HepG2 (cell line): ENCODE measurements around the gene SP7. TPM values are rescaled to one million over a fixed set of nuclear protein-coding genes. Genes with fewer than 3 reads are reported as not detected.

ENCODE experiments used
- ATF7-NPFF ChIP-seq: sonication (generic); formaldehyde crosslinking; IDR thresholded peaks from 2 replicates; pipeline ENCODE4 v1.8.1; 2023; ENCODE audit warnings: mild to moderate bottlenecking, low read depth, missing genetic modification reagents, moderate library complexity
- HNF4A ChIP-seq: sonication (generic); formaldehyde crosslinking; IDR thresholded peaks from 2 replicates; pipeline ENCODE4 v1.4.0; 2020; ENCODE audit warnings: missing genetic modification reagents
- HNRNPL ChIP-seq: fragments of 200-400 bp; formaldehyde crosslinking; IDR thresholded peaks from 2 replicates; pipeline ENCODE4 v1.6.1; 2017; ENCODE audit warnings: mild to moderate bottlenecking, low read depth, low read length
- MAF1 ChIP-seq: sonication (generic); formaldehyde crosslinking; IDR thresholded peaks from 2 replicates; pipeline ENCODE4 v1.5.0; 2020; ENCODE audit warnings: missing genetic modification reagents, borderline replicate concordance
- MIER2 ChIP-seq: IDR thresholded peaks from 2 replicates; pipeline ENCODE4 v1.6.1; 2016; ENCODE audit warnings: missing biosample characterization, missing genetic modification reagents
- PITX1 ChIP-seq: sonication (generic); formaldehyde crosslinking; IDR thresholded peaks from 2 replicates; pipeline ENCODE4 v1.5.1; 2020; ENCODE audit warnings: mild to moderate bottlenecking, missing genetic modification reagents
- SAP130 ChIP-seq: IDR thresholded peaks from 2 replicates; pipeline ENCODE4 v1.6.1; 2016; ENCODE audit warnings: low read depth
- SP4 ChIP-seq: sonication (generic); formaldehyde crosslinking; IDR thresholded peaks from 2 replicates; pipeline ENCODE4 v1.8.1; 2023; ENCODE audit warnings: mild to moderate bottlenecking, missing genetic modification reagents
- ZNF17 ChIP-seq: sonication (generic); formaldehyde crosslinking; IDR thresholded peaks from 2 replicates; pipeline ENCODE4 v1.5.0; 2020; ENCODE audit warnings: mild to moderate bottlenecking, missing genetic modification reagents
- ZNF205 ChIP-seq: IDR thresholded peaks from 2 replicates; pipeline ENCODE4 v1.6.1; 2018; ENCODE audit warnings: missing biosample characterization, missing genetic modification reagents
- ZNF207 ChIP-seq: fragments of 450-650 bp; IDR thresholded peaks from 2 replicates; pipeline ENCODE4 v1.6.1; 2016; ENCODE audit warnings: antibody characterized with exemption, borderline replicate concordance
- ZNF264 ChIP-seq: sonication (generic); formaldehyde crosslinking; IDR thresholded peaks from 2 replicates; pipeline ENCODE4 v1.4.0; 2020; ENCODE audit warnings: missing genetic modification reagents
- ZNF30 ChIP-seq: sonication (generic); formaldehyde crosslinking; IDR thresholded peaks from 2 replicates; pipeline ENCODE4 v1.5.0; 2020; ENCODE audit warnings: mild to moderate bottlenecking, missing genetic modification reagents
- ZNF7 ChIP-seq: IDR thresholded peaks from 2 replicates; pipeline ENCODE4 v1.6.1; 2016; ENCODE audit warnings: missing biosample characterization, missing genetic modification reagents
- ZNF720 ChIP-seq: sonication (generic); formaldehyde crosslinking; IDR thresholded peaks from 2 replicates; pipeline ENCODE4 v1.4.0; 2020; ENCODE audit warnings: missing genetic modification reagents
- ZNF782 ChIP-seq: sonication (generic); formaldehyde crosslinking; IDR thresholded peaks from 2 replicates; pipeline ENCODE4 v1.4.0; 2020; ENCODE audit warnings: missing genetic modification reagents, mild to moderate bottlenecking, borderline replicate concordance
- polyA plus RNA-seq, 8 experiments: library from polyadenylated mRNA; depleted of rRNA in 3 of 8; stranded (reverse) in 7 of 8; unstranded in 1 of 8; fragments of >200 nt; fragmentation: Illumina TruSeq in 4 of 8; extraction: Trizol in 4 of 8; gene quantifications; 2 replicates each; pipeline versions ENCODE4 v1.2.1 to v1.2.3, GENCODE V29; 2011 to 2016; ENCODE audit warnings: low read depth in 4 of 8, missing spikeins in 1 of 8, mixed read lengths in 1 of 8; ENCODE audit not compliant: insufficient read depth in 1 of 8
- total RNA-seq, 5 experiments: library from RNA; depleted of rRNA; stranded (reverse); fragments of >200 nt; fragmentation: Illumina TruSeq; extraction: Trizol; gene quantifications; 2 replicates each; pipeline ENCODE4 v1.2.3, GENCODE V29; 2016; ENCODE audit warnings: low read depth in 1 of 5
- TF ChIP-seq, protein P1 (sequence below), 2 experiments: sonication (generic) in 1 of 2; formaldehyde crosslinking in 1 of 2; IDR thresholded peaks; 2 replicates each; pipeline versions ENCODE4 v1.4.0 to v1.6.1; 2018 to 2020; ENCODE audit warnings: missing genetic modification reagents in 2 of 2, borderline replicate concordance in 1 of 2, low read depth in 1 of 2, mild to moderate bottlenecking in 1 of 2, missing biosample characterization in 1 of 2
- TF ChIP-seq, protein P2 (sequence below): sonication (generic); formaldehyde crosslinking; IDR thresholded peaks from 2 replicates; pipeline ENCODE4 v1.4.0; 2020; ENCODE audit warnings: missing genetic modification reagents
- TF ChIP-seq, protein P3 (sequence below): sonication (generic); formaldehyde crosslinking; IDR thresholded peaks from 2 replicates; pipeline ENCODE4 v1.8.1; 2022; ENCODE audit warnings: low read depth, mild to moderate bottlenecking, missing genetic modification reagents
- TF ChIP-seq, protein P4 (sequence below): sonication (generic); formaldehyde crosslinking; IDR thresholded peaks from 2 replicates; pipeline ENCODE4 v1.4.0; 2020; ENCODE audit warnings: missing genetic modification reagents
- TF ChIP-seq, protein P5 (sequence below): IDR thresholded peaks from 2 replicates; pipeline ENCODE4 v1.6.1; 2016; ENCODE audit warnings: mild to moderate bottlenecking, missing biosample characterization, missing genetic modification reagents

The SP7 gene
- total and polyA plus RNA-seq, 2 of the 13 experiments (the other 11 are each of a cell fraction or from before 2014, with no cell fraction given), result not detected

DNA sequence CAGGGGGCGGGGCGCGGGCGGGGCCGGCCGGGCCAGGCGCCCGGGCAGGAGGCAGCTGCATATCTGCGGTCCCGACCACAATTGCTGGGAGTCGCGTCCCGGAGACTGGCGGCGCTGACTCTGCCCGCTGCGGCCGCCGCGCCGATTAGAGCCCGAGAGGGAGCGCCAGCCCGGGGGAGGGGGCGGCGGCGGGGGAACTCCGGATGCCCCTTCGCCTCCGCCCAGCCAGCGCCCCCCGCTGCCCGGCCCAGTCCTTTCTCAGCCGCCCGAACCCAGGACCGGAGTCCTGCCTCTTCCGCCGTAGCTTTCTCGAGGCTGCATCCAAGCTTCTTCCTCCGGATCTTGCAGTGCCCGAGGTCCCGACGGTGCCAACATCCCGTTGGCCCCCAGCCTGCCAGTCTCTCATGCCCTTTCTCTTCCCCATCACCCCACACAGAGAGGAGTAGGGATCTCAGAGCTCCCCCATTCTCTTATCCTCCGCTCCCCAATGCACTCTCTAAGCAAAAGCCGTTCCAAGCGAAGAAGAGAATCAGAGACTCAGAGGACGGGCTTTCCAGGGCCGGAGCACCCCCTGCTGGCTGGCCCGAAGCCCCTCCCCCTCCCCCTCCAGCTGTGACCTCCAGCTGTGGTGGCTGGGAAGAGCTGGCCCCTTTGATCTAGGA is 8.8 kb upstream of the SP7 start (continued):
- TF ChIP-seq, protein P1, sequence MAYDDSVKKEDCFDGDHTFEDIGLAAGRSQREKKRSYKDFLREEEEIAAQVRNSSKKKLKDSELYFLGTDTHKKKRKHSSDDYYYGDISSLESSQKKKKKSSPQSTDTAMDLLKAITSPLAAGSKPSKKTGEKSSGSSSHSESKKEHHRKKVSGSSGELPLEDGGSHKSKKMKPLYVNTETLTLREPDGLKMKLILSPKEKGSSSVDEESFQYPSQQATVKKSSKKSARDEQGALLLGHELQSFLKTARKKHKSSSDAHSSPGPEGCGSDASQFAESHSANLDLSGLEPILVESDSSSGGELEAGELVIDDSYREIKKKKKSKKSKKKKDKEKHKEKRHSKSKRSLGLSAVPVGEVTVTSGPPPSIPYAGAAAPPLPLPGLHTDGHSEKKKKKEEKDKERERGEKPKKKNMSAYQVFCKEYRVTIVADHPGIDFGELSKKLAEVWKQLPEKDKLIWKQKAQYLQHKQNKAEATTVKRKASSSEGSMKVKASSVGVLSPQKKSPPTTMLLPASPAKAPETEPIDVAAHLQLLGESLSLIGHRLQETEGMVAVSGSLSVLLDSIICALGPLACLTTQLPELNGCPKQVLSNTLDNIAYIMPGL (CRISPR knock-in tag; IDR thresholded peaks at IDR 0.05; ENCODE audit: borderline replicate concordance in 1 of 2, low read depth in 1 of 2), result peak; percentile 66 to 78; a peak in 2 of 4 replicates
- TF ChIP-seq ZNF264, result no peak
- TF ChIP-seq ZNF7 (CRISPR knock-in tag), result no peak
- TF ChIP-seq, protein P2, sequence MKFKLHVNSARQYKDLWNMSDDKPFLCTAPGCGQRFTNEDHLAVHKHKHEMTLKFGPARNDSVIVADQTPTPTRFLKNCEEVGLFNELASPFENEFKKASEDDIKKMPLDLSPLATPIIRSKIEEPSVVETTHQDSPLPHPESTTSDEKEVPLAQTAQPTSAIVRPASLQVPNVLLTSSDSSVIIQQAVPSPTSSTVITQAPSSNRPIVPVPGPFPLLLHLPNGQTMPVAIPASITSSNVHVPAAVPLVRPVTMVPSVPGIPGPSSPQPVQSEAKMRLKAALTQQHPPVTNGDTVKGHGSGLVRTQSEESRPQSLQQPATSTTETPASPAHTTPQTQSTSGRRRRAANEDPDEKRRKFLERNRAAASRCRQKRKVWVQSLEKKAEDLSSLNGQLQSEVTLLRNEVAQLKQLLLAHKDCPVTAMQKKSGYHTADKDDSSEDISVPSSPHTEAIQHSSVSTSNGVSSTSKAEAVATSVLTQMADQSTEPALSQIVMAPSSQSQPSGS (CRISPR knock-in tag), result no peak
- TF ChIP-seq ZNF30 (CRISPR knock-in tag), result no peak
- TF ChIP-seq SP4, result no peak
- no peak for TF ChIP-seq ZNF720 (CRISPR knock-in tag)
- TF ChIP-seq ZNF17 (CRISPR knock-in tag), result no peak
- no peak for TF ChIP-seq ZNF207
- TF ChIP-seq HNRNPL, result peak; percentile 70; the same call in 1 of the 2 replicates
- no peak for TF ChIP-seq ZNF782 (CRISPR knock-in tag)
- peak; percentile 37; the same call in 1 of the 2 replicates for TF ChIP-seq SAP130 (CRISPR knock-in tag)
- no peak for TF ChIP-seq MAF1 (CRISPR knock-in tag)
- TF ChIP-seq ZNF205 (CRISPR knock-in tag), result 0 out of 2 replicates have a peak, but pooled peaks have one; percentile 41
- TF ChIP-seq ATF7-NPFF (CRISPR knock-in tag), result no peak
- no peak for TF ChIP-seq PITX1 (CRISPR knock-in tag)
- TF ChIP-seq, protein P3, sequence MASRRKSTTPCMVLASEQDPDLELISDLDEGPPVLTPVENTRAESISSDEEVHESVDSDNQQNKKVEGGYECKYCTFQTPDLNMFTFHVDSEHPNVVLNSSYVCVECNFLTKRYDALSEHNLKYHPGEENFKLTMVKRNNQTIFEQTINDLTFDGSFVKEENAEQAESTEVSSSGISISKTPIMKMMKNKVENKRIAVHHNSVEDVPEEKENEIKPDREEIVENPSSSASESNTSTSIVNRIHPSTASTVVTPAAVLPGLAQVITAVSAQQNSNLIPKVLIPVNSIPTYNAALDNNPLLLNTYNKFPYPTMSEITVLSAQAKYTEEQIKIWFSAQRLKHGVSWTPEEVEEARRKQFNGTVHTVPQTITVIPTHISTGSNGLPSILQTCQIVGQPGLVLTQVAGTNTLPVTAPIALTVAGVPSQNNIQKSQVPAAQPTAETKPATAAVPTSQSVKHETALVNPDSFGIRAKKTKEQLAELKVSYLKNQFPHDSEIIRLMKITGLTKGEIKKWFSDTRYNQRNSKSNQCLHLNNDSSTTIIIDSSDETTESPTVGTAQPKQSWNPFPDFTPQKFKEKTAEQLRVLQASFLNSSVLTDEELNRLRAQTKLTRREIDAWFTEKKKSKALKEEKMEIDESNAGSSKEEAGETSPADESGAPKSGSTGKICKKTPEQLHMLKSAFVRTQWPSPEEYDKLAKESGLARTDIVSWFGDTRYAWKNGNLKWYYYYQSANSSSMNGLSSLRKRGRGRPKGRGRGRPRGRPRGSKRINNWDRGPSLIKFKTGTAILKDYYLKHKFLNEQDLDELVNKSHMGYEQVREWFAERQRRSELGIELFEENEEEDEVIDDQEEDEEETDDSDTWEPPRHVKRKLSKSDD (CRISPR knock-in tag), result no peak
- TF ChIP-seq, protein P4, sequence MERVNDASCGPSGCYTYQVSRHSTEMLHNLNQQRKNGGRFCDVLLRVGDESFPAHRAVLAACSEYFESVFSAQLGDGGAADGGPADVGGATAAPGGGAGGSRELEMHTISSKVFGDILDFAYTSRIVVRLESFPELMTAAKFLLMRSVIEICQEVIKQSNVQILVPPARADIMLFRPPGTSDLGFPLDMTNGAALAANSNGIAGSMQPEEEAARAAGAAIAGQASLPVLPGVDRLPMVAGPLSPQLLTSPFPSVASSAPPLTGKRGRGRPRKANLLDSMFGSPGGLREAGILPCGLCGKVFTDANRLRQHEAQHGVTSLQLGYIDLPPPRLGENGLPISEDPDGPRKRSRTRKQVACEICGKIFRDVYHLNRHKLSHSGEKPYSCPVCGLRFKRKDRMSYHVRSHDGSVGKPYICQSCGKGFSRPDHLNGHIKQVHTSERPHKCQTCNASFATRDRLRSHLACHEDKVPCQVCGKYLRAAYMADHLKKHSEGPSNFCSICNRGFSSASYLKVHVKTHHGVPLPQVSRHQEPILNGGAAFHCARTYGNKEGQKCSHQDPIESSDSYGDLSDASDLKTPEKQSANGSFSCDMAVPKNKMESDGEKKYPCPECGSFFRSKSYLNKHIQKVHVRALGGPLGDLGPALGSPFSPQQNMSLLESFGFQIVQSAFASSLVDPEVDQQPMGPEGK, result peak; percentile 61
- TF ChIP-seq HNF4A (CRISPR knock-in tag), result no peak
- TF ChIP-seq, protein P5, sequence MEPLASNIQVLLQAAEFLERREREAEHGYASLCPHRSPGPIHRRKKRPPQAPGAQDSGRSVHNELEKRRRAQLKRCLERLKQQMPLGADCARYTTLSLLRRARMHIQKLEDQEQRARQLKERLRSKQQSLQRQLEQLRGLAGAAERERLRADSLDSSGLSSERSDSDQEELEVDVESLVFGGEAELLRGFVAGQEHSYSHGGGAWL (CRISPR knock-in tag), result 0 out of 2 replicates have a peak, but pooled peaks have one; percentile 23
- no peak for TF ChIP-seq MIER2 (CRISPR knock-in tag)
